Thoracic aorta (tissue), 2 donors: ENCODE measurements around the gene CPNE4. TPM values are rescaled to one million over a fixed set of nuclear protein-coding genes. Genes with fewer than 3 reads are reported as not detected.

ENCODE experiments used
- ATAC-seq: fragments of 150-250 bp; one replicate; pipeline ENCODE4 v1.8.0; 2017; ENCODE audit warnings: low read depth; ENCODE audit not compliant: insufficient number of reproducible peaks, low FRiP score
- DNase-seq: peaks from one replicate; pipeline ENCODE4 v3.0.0-alpha.2; 2020; ENCODE audit warnings: low spot score
- H3K27ac ChIP-seq, 2 donors: fragments of 200-600 bp; sonication (generic); 1 replicate in 1 of 2; 2 replicates in 1 of 2; pipeline ENCODE4 v1.5.1; 2016; ENCODE audit warnings: mild to moderate bottlenecking in 2 of 2, moderate library complexity in 2 of 2
- H3K27me3 ChIP-seq: fragments of 200-600 bp; sonication (generic); replicated peaks from 2 replicates; pipeline ENCODE4 v1.6.0; 2016; ENCODE audit warnings: mild to moderate bottlenecking; ENCODE audit not compliant: insufficient read depth
- H3K36me3 ChIP-seq: fragments of 200-600 bp; sonication (generic); one replicate; pipeline ENCODE4 v1.5.1; 2016
- H3K4me1 ChIP-seq, 2 donors: fragments of 200-600 bp; sonication (generic); 1 replicate in 1 of 2; 2 replicates in 1 of 2; pipeline versions ENCODE4 v1.5.1 to v1.6.0; 2016; ENCODE audit warnings: low read depth in 2 of 2, mild to moderate bottlenecking in 1 of 2; ENCODE audit not compliant: control insufficient read depth in 1 of 2
- H3K4me3 ChIP-seq: fragments of 200-600 bp; sonication (generic); 2 replicates; pipeline ENCODE4 v1.5.1; 2016; ENCODE audit warnings: mild to moderate bottlenecking
- H3K9me3 ChIP-seq: fragments of 200-600 bp; sonication (generic); 2 replicates; pipeline ENCODE4 v1.5.1; 2016
- total RNA-seq, 2 donors: library from RNA; depleted of rRNA; stranded (reverse); fragments of >200 nt; gene quantifications; one replicate each; pipeline versions ENCODE4 v1.1.0 to v1.2.3, GENCODE V29; 2016
- TF ChIP-seq, protein P1 (sequence below): fragments of 200-600 bp; sonication (generic); IDR thresholded peaks from one replicate; pipeline ENCODE4 v1.5.1; 2019; ENCODE audit warnings: antibody characterized with exemption

Gene CPNE4
- total RNA-seq, 2 donors from 2014 or later = 0.54 to 4.9 TPM

DNA sequence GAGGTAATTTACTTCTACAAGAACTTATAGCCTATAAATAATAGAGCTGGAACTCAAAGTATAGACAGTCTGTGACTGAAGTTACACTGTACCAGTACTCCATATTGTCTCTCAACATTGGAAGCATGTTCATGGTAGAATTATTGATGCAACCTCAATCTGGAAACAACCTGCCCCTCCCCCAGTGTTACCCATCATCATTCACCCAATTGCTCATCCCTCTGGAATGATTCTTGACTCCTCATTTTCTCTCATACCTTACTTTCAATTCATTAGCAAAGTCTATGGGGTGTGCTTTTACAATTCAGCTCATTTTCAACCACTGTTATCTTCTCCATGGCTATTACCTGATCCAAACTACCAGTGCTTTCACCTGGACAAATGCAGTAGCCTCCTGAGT is 151.7 kb downstream of the CPNE4 start:
- Histone ChIP-seq H3K4me1 (no peaks in the 10 kb centered on the region), H3K36me3 (no peaks in the 10 kb centered on the region), H3K9me3 (no peaks in the 10 kb centered on the region), H3K4me3 (no peak overlapping the region), H3K27me3 (no peaks in the 10 kb centered on the region), H3K27ac (no peak overlapping the region)
- TF ChIP-seq, protein P1, sequence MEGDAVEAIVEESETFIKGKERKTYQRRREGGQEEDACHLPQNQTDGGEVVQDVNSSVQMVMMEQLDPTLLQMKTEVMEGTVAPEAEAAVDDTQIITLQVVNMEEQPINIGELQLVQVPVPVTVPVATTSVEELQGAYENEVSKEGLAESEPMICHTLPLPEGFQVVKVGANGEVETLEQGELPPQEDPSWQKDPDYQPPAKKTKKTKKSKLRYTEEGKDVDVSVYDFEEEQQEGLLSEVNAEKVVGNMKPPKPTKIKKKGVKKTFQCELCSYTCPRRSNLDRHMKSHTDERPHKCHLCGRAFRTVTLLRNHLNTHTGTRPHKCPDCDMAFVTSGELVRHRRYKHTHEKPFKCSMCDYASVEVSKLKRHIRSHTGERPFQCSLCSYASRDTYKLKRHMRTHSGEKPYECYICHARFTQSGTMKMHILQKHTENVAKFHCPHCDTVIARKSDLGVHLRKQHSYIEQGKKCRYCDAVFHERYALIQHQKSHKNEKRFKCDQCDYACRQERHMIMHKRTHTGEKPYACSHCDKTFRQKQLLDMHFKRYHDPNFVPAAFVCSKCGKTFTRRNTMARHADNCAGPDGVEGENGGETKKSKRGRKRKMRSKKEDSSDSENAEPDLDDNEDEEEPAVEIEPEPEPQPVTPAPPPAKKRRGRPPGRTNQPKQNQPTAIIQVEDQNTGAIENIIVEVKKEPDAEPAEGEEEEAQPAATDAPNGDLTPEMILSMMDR = no peak
- DNase-seq (no peak), ATAC-seq (no peak)

- H3K4me3 ChIP-seq = no peak overlapping the region
- no peaks in the 10 kb centered on the region for H3K36me3 ChIP-seq
These were observed 153.0 kb downstream of the CPNE4 start for GRCh38 chr3:131881777-131882176.

GRCh38 chr3:131880948-131881347 is 153.9 kb downstream of the CPNE4 start:
- DNase-seq (no peak), ATAC-seq (no peak)
- Histone ChIP-seq H3K9me3 (no peaks in the 10 kb centered on the region), H3K36me3 (no peaks in the 10 kb centered on the region), H3K27ac (no peak overlapping the region), H3K27me3 (no peaks in the 10 kb centered on the region), H3K4me3 (no peak overlapping the region), H3K4me1 (no peaks in the 10 kb centered on the region)
- TF ChIP-seq, protein P1 = no peak

More at GRCh38 chr3:131881777-131882176, 153.0 kb downstream of the CPNE4 start:
- Histone ChIP-seq H3K27me3 (no peaks in the 10 kb centered on the region), H3K4me1 (no peaks in the 10 kb centered on the region), H3K27ac (no peak overlapping the region), H3K9me3 (no peaks in the 10 kb centered on the region)
- no peak for ATAC-seq
- TF ChIP-seq, protein P1 = no peak
- no peak for DNase-seq

DNA sequence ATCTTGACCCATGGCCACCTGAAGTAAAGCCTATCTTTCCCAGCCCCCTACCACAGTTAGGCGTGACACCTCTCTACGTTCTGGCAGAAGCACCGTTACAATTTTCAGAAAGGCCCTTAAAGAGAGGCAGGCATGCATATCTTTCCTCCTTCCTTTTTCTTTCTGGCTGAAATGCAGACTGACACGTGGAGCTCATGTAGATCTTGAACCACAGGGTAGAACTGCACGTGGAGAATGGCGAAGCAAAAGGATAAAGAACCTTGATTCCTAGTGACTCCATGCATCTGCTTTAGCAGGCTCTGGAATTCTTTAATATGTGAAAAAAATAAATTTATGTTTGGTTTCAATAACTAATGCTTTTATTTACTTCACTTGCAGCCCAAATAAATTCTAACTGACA is 166.6 kb downstream of the CPNE4 start:
- no peak overlapping the region for H3K27ac ChIP-seq
- no peak for ATAC-seq
- H3K4me1 ChIP-seq = no peaks in the 10 kb centered on the region
- H3K27me3 ChIP-seq = no peaks in the 10 kb centered on the region
- no peaks in the 10 kb centered on the region for H3K36me3 ChIP-seq
- no peak for DNase-seq
- TF ChIP-seq, protein P1 = no peak
- H3K9me3 ChIP-seq = no peaks in the 10 kb centered on the region
- H3K4me3 ChIP-seq = no peak overlapping the region

GRCh38 chr3:131856171-131856570 is 178.6 kb downstream of the CPNE4 start:
- DNase-seq = no peak

More at GRCh38 chr3:131856171-131856570, 178.6 kb downstream of the CPNE4 start:
- no peaks in the 10 kb centered on the region for H3K27me3 ChIP-seq
- H3K9me3 ChIP-seq = no peaks in the 10 kb centered on the region
- ATAC-seq = no peak
- H3K4me1 ChIP-seq = no peaks in the 10 kb centered on the region
- no peak overlapping the region for H3K27ac ChIP-seq
- H3K4me3 ChIP-seq = no peak overlapping the region
- H3K36me3 ChIP-seq = no peaks in the 10 kb centered on the region
- TF ChIP-seq, protein P1 = no peak
